Prostate gland (tissue), 2 donors: ENCODE measurements around the gene FOXK2.

Experiments
- CTCF ChIP-seq, 4 experiments: fragments of 200-600 bp in 2 of 4; fragments of 450-650 bp in 2 of 4; sonication (generic) in 2 of 4; IDR thresholded peaks; 1 replicate in 3 of 4; 2 replicates in 1 of 4; pipeline ENCODE4 v1.5.1; 2016 to 2019; ENCODE audit warnings: antibody characterized with exemption in 4 of 4, mild to moderate bottlenecking in 2 of 4, moderate library complexity in 2 of 4
- POLR2A ChIP-seq: fragments of 450-650 bp; IDR thresholded peaks from one replicate; pipeline ENCODE4 v1.6.1; 2016; ENCODE audit warnings: antibody characterized with exemption, mild to moderate bottlenecking

- no peak for TF ChIP-seq CTCF (IDR thresholded peaks at IDR 0.05)
- no peak for TF ChIP-seq POLR2A
These were observed 67.2 kb downstream of the FOXK2 start for GRCh38 chr17:82586576-82587233.
